ENCODE data around the gene UNC5C.

The UNC5C gene

DNA sequence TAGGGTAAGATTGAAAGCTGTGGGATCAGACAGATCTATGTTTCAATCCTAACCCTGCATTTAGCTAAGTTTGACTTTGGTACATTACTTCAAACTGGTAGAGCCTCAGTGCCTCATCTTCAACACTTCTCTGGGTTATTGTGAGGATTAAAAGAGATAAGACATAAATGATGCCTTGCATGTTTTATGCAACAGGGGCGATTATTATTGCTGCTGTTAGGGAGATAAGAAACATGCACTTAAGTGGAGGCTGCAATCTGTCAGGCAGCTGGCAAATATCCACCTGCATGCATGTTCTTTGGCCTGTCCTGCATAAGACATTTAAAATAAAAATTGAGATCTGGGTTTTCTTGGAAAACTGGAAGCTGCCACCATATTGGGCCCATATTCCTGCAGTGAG lies 24.6 kb downstream of the UNC5C start:
- DNase-seq: no peak
- CTCF ChIA-PET: interaction anchor here (1.2 to 2.6 kb wide), 2 partner anchors 14 to 21 kb away, joined by 4 to 14 read pairs; no protein-coding TSS in a partner anchor
- H3K4me1 ChIP-seq (ENCODE audit: control extremely low read depth in 1 of 4, control insufficient read depth in 4 of 4, insufficient read depth in 4 of 4, low read length in 3 of 4): no peaks in the 10 kb centered on the region
- H3K36me3 ChIP-seq (ENCODE audit: control insufficient read depth in 4 of 4, insufficient read depth in 4 of 4, low read length in 3 of 4): no peaks in the 10 kb centered on the region
- H3K27me3 ChIP-seq (replicated peaks in 2 of 5; ENCODE audit: control insufficient read depth in 4 of 5, insufficient read depth in 5 of 5, low read length in 4 of 5): no peaks in the 10 kb centered on the region
- POLR2A ChIA-PET: no interaction called here
- 82% methylated on average over 1 of the region's 1 CpG for WGBS (ENCODE audit: insufficient coverage)
- no peak overlapping the region for H3K27ac ChIP-seq (ENCODE audit: insufficient read depth in 1 of 2, low read depth in 1 of 2, low read length in 2 of 2, poor library complexity in 1 of 2, severe bottlenecking in 2 of 2)
- no peaks in the 10 kb centered on the region for H3K9me3 ChIP-seq (ENCODE audit: control extremely low read depth in 1 of 5, control insufficient read depth in 4 of 5, insufficient read depth in 2 of 5, low read depth in 1 of 5, low read length in 4 of 5)
- H3K4me3 ChIP-seq (ENCODE audit: control insufficient read depth in 1 of 7, extremely low read depth in 1 of 7, insufficient read depth in 4 of 7, low read depth in 2 of 7, low read length in 6 of 7): no peak overlapping the region

DNA sequence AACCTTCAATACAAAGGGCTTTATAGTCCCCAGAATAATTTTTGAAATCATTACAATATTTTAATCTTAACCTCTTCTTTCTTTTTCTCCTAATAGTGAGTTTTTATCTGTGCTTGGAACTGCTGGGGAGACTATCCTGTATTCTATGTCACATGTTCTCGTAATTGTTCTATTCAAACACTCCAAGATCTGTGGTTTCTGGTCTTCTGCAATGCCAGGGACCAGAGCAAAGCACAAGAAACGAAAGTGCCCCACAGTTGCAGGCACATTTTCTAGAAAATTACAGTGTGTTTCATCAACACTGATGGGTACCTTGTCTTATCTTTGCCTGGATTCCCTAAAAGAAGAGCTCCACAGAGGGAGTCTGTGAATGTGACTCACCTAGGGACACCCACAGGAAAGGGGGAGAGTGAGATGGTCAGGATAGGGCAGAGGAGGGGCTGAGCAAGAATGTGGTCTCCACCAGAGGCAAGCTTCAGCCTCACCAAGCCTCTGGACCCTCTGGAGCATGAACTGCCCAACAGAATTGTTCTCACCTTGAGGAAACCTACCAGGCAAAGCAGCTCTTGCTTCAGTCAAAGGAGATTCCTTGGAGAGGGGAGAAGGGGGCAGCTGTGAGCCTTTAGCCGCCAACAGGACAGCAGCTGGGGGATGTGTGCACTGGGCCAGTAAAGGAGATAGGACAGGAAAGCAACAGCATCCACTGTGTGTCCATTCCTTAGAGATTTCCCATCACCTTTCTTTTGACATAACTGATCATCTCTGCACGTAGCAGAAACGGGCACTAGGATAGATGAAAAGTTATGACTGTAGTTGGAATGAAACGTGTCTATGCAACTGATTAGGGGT lies 25.9 kb downstream of the UNC5C start:
- Histone ChIP-seq H3K4me3 (ENCODE audit: control insufficient read depth in 1 of 7, extremely low read depth in 1 of 7, insufficient read depth in 4 of 7, low read depth in 2 of 7, low read length in 6 of 7) (no peak overlapping the region), H3K4me1 (ENCODE audit: control extremely low read depth in 1 of 4, control insufficient read depth in 4 of 4, insufficient read depth in 4 of 4, low read length in 3 of 4) (no peaks in the 10 kb centered on the region), H3K36me3 (ENCODE audit: control insufficient read depth in 4 of 4, insufficient read depth in 4 of 4, low read length in 3 of 4) (no peaks in the 10 kb centered on the region), H3K27me3 (replicated peaks in 2 of 5; ENCODE audit: control insufficient read depth in 4 of 5, insufficient read depth in 5 of 5, low read length in 4 of 5) (no peaks in the 10 kb centered on the region), H3K9me3 (ENCODE audit: control extremely low read depth in 1 of 5, control insufficient read depth in 4 of 5, insufficient read depth in 2 of 5, low read depth in 1 of 5, low read length in 4 of 5) (no peaks in the 10 kb centered on the region), H3K27ac (ENCODE audit: insufficient read depth in 1 of 2, low read depth in 1 of 2, low read length in 2 of 2, poor library complexity in 1 of 2, severe bottlenecking in 2 of 2) (no peak overlapping the region)
- ChIA-PET POLR2A (no interaction called here), CTCF (interaction anchor here (1.1 to 2.6 kb wide), 2 partner anchors 11 to 13 kb away, joined by 3 to 14 read pairs; no protein-coding TSS in a partner anchor)
- WGBS (ENCODE audit: insufficient coverage): 100% methylated on average over 5 of the region's 6 CpGs
- DNase-seq: no peak

DNA sequence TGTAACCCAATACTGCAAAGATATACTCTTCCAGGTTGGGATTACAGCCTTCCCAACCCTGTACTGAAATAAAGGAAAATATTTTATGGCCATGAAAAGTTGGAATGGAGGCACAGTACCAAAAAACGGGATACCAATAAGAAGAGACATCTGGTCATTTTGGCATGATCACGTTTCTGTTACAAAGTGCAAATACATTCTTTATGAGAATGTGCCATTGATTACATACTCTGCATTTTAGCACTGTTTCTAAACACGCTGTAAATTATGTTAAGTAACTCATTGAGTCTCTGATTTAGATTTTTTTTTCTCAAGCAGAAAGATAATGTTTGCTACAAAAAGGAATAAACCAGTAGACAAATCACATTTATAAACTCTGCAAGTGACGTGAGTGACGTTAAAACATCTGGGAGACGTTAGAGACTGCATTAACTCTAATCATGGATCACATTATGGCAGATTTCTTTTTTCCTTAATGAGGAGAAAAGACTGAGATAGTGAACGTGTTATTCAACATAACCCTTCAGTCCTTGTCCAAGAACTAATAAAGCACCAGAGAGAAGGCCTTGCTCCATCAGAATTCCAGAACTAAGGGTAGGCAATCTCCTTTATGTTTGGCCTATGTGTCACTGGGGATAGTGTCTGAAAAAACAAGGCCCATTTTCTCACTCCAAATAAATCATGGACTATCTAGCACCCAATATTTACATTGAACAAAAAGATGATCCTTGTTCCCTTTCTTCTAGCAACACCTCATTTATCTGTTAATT lies 31.0 kb downstream of the UNC5C start:
- Histone ChIP-seq H3K4me3 (ENCODE audit: control insufficient read depth in 1 of 7, extremely low read depth in 1 of 7, insufficient read depth in 4 of 7, low read depth in 2 of 7, low read length in 6 of 7) (no peak overlapping the region), H3K27ac (ENCODE audit: insufficient read depth in 1 of 2, low read depth in 1 of 2, low read length in 2 of 2, poor library complexity in 1 of 2, severe bottlenecking in 2 of 2) (no peak overlapping the region), H3K4me1 (ENCODE audit: control extremely low read depth in 1 of 4, control insufficient read depth in 4 of 4, insufficient read depth in 4 of 4, low read length in 3 of 4) (no peaks in the 10 kb centered on the region), H3K27me3 (replicated peaks in 2 of 5; ENCODE audit: control insufficient read depth in 4 of 5, insufficient read depth in 5 of 5, low read length in 4 of 5) (no peaks in the 10 kb centered on the region), H3K36me3 (ENCODE audit: control insufficient read depth in 4 of 4, insufficient read depth in 4 of 4, low read length in 3 of 4) (no peaks in the 10 kb centered on the region), H3K9me3 (ENCODE audit: control extremely low read depth in 1 of 5, control insufficient read depth in 4 of 5, insufficient read depth in 2 of 5, low read depth in 1 of 5, low read length in 4 of 5) (no peaks in the 10 kb centered on the region)
- ChIA-PET POLR2A (no interaction called here), CTCF (no interaction called here)
- no peak for DNase-seq
- WGBS (ENCODE audit: insufficient coverage): 90% methylated on average over 2 of the region's 7 CpGs

DNA sequence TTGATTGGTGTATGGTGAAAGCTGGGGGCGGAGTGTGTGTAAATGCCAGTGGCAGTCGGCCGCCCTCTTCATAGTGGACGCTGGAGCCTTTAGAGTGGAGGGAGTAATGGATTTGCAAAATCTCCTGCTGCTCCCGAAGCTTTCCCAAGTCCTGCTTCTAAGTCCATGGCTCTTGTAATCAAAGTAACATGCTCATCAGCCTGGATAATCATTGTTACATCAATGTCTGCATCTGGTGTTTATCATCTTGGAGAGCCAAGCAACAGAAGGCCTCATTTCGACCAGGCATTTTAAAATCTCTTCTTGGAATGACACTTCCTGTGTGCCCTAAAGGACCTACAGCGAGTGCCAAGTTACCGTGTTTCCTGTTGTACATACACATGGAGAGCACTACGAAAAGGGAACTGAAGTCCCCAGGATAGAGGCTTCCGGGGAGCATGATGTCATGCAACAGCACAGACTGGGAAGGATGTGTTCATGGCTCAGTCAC lies 32.2 kb downstream of the UNC5C start:
- Histone ChIP-seq H3K9me3 (ENCODE audit: control extremely low read depth in 1 of 5, control insufficient read depth in 4 of 5, insufficient read depth in 2 of 5, low read depth in 1 of 5, low read length in 4 of 5) (no peaks in the 10 kb centered on the region), H3K4me3 (ENCODE audit: control insufficient read depth in 1 of 7, extremely low read depth in 1 of 7, insufficient read depth in 4 of 7, low read depth in 2 of 7, low read length in 6 of 7) (no peak overlapping the region), H3K27me3 (replicated peaks in 2 of 5; ENCODE audit: control insufficient read depth in 4 of 5, insufficient read depth in 5 of 5, low read length in 4 of 5) (no peaks in the 10 kb centered on the region), H3K4me1 (ENCODE audit: control extremely low read depth in 1 of 4, control insufficient read depth in 4 of 4, insufficient read depth in 4 of 4, low read length in 3 of 4) (no peaks in the 10 kb centered on the region), H3K27ac (ENCODE audit: insufficient read depth in 1 of 2, low read depth in 1 of 2, low read length in 2 of 2, poor library complexity in 1 of 2, severe bottlenecking in 2 of 2) (no peak overlapping the region), H3K36me3 (ENCODE audit: control insufficient read depth in 4 of 4, insufficient read depth in 4 of 4, low read length in 3 of 4) (no peaks in the 10 kb centered on the region)
- POLR2A ChIA-PET: no interaction called here
- no peak for DNase-seq
- CTCF ChIA-PET: no interaction called here
- 95% methylated on average over 10 of the region's 10 CpGs for WGBS (ENCODE audit: insufficient coverage)

DNA sequence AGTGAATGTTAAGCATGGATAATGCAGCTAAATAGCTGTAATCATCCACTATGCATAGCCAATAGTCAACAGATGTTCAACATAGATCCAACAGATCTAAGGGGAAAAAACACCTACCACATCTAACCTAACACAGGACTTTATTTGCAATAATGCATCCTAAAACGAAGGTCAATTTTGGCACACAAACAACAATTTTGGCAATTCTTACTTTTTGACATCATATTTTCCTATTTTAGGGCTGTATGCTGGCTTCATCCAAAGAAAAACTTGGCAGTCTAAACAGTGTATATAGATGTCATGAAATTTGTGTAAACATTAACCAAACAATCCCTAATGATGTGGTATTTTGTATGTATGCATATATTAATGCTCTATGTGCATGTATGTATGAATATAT lies 33.2 kb downstream of the UNC5C start:
- H3K4me1 ChIP-seq (ENCODE audit: control extremely low read depth in 1 of 4, control insufficient read depth in 4 of 4, insufficient read depth in 4 of 4, low read length in 3 of 4): no peaks in the 10 kb centered on the region
- no peaks in the 10 kb centered on the region for H3K36me3 ChIP-seq (ENCODE audit: control insufficient read depth in 4 of 4, insufficient read depth in 4 of 4, low read length in 3 of 4)
- H3K27ac ChIP-seq (ENCODE audit: insufficient read depth in 1 of 2, low read depth in 1 of 2, low read length in 2 of 2, poor library complexity in 1 of 2, severe bottlenecking in 2 of 2): no peak overlapping the region
- ChIA-PET CTCF (no interaction called here), POLR2A (no interaction called here)
- no peak overlapping the region for H3K4me3 ChIP-seq (ENCODE audit: control insufficient read depth in 1 of 7, extremely low read depth in 1 of 7, insufficient read depth in 4 of 7, low read depth in 2 of 7, low read length in 6 of 7)
- no peaks in the 10 kb centered on the region for H3K9me3 ChIP-seq (ENCODE audit: control extremely low read depth in 1 of 5, control insufficient read depth in 4 of 5, insufficient read depth in 2 of 5, low read depth in 1 of 5, low read length in 4 of 5)
- DNase-seq: no peak
- 100% methylated on average over 1 of the region's 1 CpG for WGBS (ENCODE audit: insufficient coverage)
- no peaks in the 10 kb centered on the region for H3K27me3 ChIP-seq (replicated peaks in 2 of 5; ENCODE audit: control insufficient read depth in 4 of 5, insufficient read depth in 5 of 5, low read length in 4 of 5)

DNA sequence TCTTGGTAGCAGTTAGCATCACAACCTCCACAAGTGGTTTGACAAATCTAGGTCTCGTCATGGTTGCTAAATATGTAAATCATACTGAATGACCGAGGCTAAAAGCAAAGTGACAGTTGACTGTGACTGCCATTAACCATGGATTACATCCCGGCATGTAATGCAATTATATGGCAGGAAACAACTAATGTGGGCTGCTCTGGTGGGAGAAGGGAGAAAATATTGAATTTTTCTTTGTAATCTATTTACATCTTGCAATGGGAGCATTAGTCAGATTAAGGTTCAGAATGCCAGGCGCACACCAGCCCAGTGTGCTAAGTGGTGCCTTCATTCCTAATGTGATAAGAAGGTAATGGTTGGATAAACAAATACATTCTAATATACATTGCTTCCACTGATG lies 35.8 kb downstream of the UNC5C start:
- no peaks in the 10 kb centered on the region for H3K27me3 ChIP-seq (replicated peaks in 2 of 5; ENCODE audit: control insufficient read depth in 4 of 5, insufficient read depth in 5 of 5, low read length in 4 of 5)
- ChIA-PET CTCF (interaction anchor here (1.2 kb wide), 1 partner anchor 35 kb away, joined by 3 read pairs; the partner anchor contains the start of gene UNC5C), POLR2A (no interaction called here)
- no peaks in the 10 kb centered on the region for H3K4me1 ChIP-seq (ENCODE audit: control extremely low read depth in 1 of 4, control insufficient read depth in 4 of 4, insufficient read depth in 4 of 4, low read length in 3 of 4)
- no peak for DNase-seq
- WGBS (ENCODE audit: insufficient coverage): 100% methylated on average over 3 of the region's 4 CpGs
- no peak overlapping the region for H3K4me3 ChIP-seq (ENCODE audit: control insufficient read depth in 1 of 7, extremely low read depth in 1 of 7, insufficient read depth in 4 of 7, low read depth in 2 of 7, low read length in 6 of 7)
- H3K36me3 ChIP-seq (ENCODE audit: control insufficient read depth in 4 of 4, insufficient read depth in 4 of 4, low read length in 3 of 4): no peaks in the 10 kb centered on the region
- no peaks in the 10 kb centered on the region for H3K9me3 ChIP-seq (ENCODE audit: control extremely low read depth in 1 of 5, control insufficient read depth in 4 of 5, insufficient read depth in 2 of 5, low read depth in 1 of 5, low read length in 4 of 5)
- H3K27ac ChIP-seq (ENCODE audit: insufficient read depth in 1 of 2, low read depth in 1 of 2, low read length in 2 of 2, poor library complexity in 1 of 2, severe bottlenecking in 2 of 2): no peak overlapping the region

DNA sequence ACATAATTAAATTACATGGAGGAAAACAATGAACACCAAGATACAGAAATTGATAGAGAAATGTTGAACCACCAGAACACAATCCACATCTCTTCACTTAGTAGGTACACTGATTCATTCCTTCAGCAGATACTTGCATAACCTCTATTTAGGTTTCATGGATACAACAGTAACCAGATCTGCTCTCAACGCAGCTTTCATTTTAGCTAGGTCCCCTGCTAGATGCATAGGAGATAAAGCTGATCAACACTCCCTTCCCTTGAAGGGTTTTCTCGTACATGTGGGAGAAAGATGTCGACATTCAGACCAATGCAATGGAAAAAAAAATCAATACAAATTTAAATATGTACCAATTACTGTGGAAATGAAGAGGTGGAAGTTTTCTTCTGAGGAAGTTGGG lies 37.3 kb downstream of the UNC5C start:
- Histone ChIP-seq H3K27me3 (replicated peaks in 2 of 5; ENCODE audit: control insufficient read depth in 4 of 5, insufficient read depth in 5 of 5, low read length in 4 of 5) (no peaks in the 10 kb centered on the region), H3K9me3 (ENCODE audit: control extremely low read depth in 1 of 5, control insufficient read depth in 4 of 5, insufficient read depth in 2 of 5, low read depth in 1 of 5, low read length in 4 of 5) (no peaks in the 10 kb centered on the region), H3K36me3 (ENCODE audit: control insufficient read depth in 4 of 4, insufficient read depth in 4 of 4, low read length in 3 of 4) (no peaks in the 10 kb centered on the region), H3K4me3 (ENCODE audit: control insufficient read depth in 1 of 7, extremely low read depth in 1 of 7, insufficient read depth in 4 of 7, low read depth in 2 of 7, low read length in 6 of 7) (no peak overlapping the region), H3K4me1 (ENCODE audit: control extremely low read depth in 1 of 4, control insufficient read depth in 4 of 4, insufficient read depth in 4 of 4, low read length in 3 of 4) (no peaks in the 10 kb centered on the region), H3K27ac (ENCODE audit: insufficient read depth in 1 of 2, low read depth in 1 of 2, low read length in 2 of 2, poor library complexity in 1 of 2, severe bottlenecking in 2 of 2) (no peak overlapping the region)
- POLR2A ChIA-PET: no interaction called here
- no peak for DNase-seq
- CTCF ChIA-PET: interaction anchor here (1.0 to 2.3 kb wide), 4 partner anchors 11 to 32 kb away, joined by 3 to 14 read pairs (median 8); no protein-coding TSS in a partner anchor
- WGBS (ENCODE audit: insufficient coverage): 100% methylated on average over 1 of the region's 3 CpGs
